HUDEP-2 (cell line): Measurements from ENCODE around the gene LRP2.

Source experiments
- DNase-seq, 76 experiments: peaks; one replicate each; lab custom pipeline; 2025; ENCODE audit not compliant: unreplicated experiment in 76 of 76; lab: John Stamatoyannopoulos, UW

The LRP2 gene

GRCh38 chr2:169104848-169105247, 257.5 kb downstream of the LRP2 start:
- no peak for DNase-seq

DNA sequence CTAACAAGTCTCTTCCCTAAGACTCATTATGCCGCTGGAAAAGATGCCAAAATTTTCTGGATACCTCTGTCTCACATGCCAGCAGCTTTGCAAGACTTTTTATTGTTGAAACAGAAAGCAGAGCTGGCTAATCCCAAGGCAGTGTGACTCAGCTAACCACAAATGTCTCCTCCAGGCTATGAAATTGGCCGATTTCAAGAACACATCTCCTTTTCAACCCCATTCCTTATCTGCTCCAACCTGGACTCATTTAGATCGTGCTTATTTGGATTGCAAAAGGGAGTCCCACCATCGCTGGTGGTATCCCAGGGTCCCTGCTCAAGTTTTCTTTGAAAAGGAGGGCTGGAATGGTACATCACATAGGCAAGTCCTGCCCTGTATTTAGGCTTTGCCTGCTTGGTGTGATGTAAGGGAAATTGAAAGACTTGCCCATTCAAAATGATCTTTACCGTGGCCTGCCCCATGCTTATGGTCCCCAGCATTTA, 266.7 kb downstream of the LRP2 start:
- DNase-seq, result peak in 12 of 76 experiments; percentile 2 to 46 (median 20)

GRCh38 chr2:169094676-169095075, 267.7 kb downstream of the LRP2 start:
- no peak for DNase-seq

GRCh38 chr2:169093535-169093934, 268.8 kb downstream of the LRP2 start:
- no peak for DNase-seq

DNA sequence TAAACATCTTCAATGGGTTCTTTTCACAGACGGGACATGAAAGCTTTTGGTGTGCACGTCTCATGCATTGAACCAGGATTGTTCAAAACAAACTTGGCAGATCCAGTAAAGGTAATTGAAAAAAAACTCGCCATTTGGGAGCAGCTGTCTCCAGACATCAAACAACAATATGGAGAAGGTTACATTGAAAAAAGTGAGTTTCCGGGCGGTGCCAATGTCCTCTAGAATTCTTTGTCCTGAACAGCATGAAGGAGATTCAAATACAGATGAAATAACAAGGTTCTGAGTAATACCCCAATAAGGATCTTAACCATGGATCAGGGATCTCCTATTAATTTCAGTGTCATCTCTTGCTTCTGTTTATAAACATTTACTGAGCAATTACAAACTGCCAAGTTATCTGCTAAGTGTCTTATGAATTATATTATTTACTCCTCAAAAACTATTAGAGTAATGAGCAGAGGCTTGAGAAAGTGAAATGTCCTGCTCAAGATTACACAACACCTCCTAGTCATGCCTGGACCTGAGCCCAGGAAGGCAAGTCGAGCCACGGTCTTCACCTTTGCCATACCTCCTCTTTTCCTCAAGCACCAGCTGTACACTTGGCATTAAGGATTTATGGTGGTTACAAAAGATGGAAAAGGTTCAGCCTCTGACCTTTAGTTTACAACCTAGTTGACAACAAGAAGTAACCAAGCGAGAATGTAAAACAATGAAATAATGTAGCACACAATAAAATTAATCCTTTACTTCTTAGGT, 270.4 kb downstream of the LRP2 start:
- no peak for DNase-seq

- no peak for DNase-seq
Measured at GRCh38 chr2:169091256-169091655, 271.1 kb downstream of the LRP2 start.

GRCh38 chr2:169090133-169090820, 272.1 kb downstream of the LRP2 start:
- DNase-seq, result no peak

DNA sequence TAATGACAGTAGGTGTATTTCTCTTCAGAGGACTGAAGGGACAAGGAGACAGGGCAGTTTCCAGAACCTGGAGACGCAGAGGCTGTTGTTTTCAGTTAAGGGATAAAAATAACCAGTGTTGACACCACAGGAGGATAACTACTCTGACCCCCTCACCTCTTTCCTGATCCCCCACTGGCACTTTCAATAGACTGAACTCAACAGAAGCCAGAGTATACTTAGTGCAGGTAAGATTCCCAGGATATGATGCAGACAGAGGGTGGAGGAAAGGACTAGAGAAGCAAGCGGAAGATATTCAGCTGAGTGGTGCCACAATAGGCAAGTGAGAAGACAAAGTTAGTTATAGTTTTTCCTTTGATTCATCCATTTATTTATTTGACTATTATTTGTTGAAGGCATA, 273.2 kb downstream of the LRP2 start:
- no peak for DNase-seq

DNA sequence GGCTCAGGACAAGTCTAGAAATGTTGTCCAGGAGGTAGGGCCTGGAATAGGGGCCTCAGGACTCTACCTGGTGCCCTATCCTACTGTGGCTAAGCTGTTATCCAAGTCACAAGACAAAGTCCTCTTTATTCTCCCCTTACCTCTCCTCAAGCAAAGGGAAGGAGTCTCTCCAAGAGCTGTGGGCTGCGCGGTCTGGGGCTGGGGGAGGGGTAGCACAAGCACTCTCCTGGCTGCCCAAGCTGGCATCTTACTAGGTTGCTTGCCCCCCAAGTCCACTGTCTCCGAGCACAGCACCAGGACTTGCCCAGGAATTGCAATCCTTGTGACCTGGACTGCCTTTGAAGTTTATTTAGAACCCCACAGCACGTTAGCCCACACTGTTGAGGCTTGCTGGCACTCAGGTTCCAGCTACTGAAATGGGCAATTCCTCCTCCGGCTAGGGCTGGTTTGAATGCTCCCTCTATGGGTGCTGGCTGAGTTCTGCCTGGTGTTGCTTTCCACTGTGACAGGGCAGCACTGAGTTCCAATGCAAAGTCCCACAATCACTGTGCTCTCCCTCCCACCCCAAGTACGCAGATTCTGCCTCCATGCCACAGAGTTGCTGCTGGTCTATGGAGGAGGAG, 274.5 kb downstream of the LRP2 start:
- peak in 1 of 76 experiments; percentile 29 for DNase-seq

DNA sequence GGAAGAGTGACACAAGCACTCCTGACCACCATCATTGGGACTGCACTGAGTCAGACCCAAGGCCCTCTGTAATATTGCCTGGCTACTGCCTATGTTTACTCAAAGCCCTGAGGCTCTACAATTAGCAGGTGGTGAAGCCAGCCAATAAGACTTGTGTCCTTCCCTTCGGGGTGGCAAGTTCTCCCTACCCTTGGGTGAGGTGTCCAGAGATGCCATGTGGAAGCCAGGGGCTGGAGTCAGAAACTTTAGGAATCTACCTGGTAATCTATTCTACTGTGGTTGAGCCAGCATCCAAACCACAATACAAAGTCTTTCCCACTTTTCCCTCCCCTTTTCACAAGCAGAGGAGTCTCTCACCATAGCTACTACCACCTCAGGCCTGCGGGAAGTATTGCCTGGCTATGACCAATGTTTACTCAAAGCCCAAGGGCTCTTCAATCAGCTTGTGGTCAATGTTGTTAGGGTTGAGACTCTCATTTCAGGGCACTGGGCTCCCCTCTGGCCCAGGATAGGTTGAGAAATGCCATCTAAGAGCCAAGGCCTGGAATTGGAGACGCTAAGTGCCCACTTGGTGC, 275.4 kb downstream of the LRP2 start:
- DNase-seq, result no peak

GRCh38 chr2:169082995-169083394, 279.3 kb downstream of the LRP2 start:
- no peak for DNase-seq

DNA sequence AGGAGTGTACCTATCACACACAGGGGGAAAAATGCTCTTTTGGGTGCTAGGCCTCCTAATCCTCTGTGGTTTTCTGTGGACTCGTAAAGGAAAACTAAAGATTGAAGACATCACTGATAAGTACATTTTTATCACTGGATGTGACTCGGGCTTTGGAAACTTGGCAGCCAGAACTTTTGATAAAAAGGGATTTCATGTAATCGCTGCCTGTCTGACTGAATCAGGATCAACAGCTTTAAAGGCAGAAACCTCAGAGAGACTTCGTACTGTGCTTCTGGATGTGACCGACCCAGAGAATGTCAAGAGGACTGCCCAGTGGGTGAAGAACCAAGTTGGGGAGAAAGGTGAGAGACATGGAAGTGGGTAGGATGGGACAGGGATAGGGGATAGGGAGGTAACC, 280.8 kb downstream of the LRP2 start:
- peak in 3 of 76 experiments; percentile 10 to 21 (median 19) for DNase-seq

- DNase-seq, result peak in 31 of 76 experiments; percentile 3 to 51 (median 21)
Measured at GRCh38 chr2:169080250-169081069, 281.9 kb downstream of the LRP2 start.

DNA sequence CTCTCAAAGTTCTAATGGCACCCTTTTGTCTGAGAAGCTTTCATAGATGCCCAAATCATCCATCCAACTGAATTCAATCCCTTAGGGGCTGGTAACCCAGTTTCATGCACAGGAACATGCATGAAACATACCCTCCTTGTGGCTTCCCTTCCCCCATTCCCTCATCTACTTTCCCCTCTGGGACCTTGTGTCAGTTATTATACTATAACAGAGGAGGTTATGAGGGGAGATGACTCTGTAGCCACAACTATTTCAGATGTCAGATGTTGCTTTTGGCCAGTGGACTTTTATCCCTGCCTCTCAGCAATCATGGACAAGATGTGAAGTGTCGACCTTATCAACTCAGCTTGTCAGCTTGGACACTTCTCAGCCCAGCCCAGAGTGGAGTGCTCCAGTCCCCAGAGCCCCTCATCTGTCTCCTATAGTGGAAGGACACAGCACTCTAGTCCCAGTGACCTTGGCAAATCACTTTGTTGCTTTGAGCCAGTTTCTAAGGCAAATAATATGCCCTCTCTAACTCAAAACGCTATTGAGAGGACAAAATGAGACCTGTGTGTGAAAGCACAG, 284.6 kb downstream of the LRP2 start:
- peak in 1 of 76 experiments; percentile 2 for DNase-seq
